AG08395 (cell line): ENCODE measurements around the gene CDH13.

Experiments used
- DNase-seq: peaks from one replicate; pipeline ENCODE4 v3.0.0; 2012; ENCODE audit warnings: mixed read lengths, low spot score

Gene CDH13

DNA sequence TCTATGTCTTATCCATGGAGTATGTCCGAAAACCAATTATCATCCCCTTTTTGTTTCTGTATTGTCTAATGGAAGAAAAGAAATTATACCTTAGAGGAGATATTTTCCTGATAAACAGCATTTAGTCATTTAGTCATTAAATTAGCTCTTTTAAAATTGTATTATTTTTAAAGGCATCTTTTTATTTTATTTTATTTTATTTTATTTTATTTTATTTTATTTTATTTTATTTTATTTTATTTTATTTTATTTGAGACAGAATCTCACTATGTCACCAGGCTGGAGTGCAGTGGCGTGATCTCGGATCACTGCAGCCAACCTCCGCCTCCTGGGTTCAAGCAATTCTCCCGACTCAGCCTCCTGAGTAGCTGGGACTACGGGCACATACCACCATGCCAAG lies 559.1 kb downstream of the CDH13 start:
- no peak for DNase-seq

DNA sequence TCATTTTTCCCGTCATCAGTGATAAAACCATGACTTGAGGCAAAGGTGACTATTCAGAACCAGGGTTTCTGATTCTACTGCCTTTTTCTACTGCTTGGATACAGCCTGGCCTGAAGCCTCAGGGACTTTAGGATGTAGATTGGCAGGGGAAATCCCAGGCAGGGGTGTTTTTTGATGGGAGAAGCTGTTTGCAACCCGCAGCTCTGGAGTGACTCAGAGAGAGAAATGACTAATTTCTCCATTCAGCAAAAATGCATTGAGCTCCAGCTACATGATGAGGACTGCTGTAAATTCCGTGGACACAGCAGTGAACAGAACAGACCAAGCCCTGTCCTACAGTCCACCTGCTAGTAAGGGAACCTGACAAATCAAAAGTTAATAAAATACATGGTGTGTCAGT lies 560.6 kb downstream of the CDH13 start:
- peak; percentile 79 for DNase-seq

DNA sequence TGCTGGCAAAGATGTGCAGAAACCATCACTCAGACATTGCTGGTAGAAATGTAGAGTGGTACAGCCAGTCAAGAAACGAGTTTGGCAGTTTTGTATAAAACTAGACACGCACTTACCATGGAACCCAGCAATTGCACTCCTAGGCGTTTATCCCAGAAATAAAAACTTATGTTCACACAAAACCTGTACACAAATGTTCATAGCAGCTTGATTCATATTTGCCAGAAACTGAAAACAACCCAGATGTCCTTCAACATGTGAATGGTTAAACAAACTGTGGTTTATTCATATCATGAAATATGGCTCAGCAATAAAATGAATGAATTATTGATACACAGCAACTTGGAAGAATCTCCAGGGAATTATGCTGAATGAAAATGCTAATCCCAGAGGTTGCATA lies 570.0 kb downstream of the CDH13 start:
- no peak for DNase-seq

DNA sequence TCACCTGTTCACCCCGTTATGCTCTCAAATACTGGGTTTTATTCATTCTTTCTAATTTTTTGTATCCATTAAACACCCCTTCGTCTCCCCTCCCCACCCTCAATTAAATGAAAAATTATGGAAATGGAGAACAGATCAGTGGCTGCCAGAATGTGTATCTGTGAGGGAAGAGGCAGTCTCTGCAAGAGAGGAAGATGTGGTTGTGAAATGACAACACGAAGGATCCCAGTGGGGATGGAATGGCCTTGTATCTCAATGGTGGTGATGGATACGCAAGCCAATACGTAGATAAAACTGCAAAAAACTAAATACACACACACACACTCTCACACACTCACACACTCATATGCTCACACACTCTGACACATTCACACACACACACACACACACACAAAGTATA lies 570.7 kb downstream of the CDH13 start:
- no peak for DNase-seq

DNA sequence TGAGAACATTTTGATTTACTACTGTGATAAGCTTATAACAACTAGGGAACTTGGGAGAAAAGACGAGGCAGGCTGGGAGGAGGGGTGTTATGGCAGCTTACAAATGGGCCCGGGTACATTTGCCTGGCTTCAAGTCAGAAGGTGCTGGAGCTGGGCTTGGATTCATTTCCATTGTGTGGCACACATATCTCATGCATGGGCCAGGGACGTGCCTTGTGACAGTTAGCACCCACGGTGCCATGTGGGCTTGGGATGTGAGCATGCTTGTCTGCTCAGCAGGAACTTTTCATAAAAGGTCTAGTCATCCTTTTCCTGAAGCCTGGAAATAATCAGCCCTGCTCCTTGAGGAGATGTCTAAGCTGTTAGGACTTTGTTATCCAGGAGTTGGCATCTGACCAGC lies 572.2 kb downstream of the CDH13 start:
- no peak for DNase-seq

DNA sequence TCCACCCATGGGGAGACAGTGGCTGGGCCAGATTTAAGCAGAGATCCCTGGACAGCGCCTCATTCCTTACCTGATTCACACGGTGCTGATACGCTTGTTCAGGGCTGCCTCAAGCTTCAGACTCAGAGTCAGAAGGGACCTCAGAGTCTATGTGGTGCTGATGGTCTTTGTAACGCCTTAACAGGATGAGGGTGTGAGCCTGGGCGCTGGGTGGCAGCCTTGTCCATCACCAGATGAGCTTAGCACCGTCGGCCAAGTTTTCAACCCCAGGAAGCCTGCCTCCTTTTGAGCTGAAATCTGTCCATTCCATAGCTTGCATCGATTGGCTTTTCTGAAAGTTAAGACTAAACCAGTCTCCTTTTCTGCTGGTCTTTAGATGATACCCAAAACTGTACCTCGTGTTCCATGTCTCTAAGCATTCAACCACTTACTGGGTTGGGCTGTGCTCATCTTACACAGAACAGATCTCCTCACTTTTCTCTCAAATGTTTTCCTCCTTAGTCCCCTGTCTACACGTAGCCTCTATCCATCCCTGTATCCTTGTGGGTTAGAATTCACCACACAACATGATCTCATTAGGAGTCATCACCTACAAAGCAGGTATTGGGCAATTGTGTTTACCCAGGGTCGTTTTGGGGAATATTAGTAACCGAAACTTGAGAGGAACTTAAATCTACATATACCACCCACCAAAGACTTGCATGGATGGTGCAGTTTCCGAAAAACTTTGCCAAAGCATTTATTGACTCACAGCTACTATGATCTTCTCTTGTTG lies 573.4 kb downstream of the CDH13 start:
- no peak for DNase-seq

DNA sequence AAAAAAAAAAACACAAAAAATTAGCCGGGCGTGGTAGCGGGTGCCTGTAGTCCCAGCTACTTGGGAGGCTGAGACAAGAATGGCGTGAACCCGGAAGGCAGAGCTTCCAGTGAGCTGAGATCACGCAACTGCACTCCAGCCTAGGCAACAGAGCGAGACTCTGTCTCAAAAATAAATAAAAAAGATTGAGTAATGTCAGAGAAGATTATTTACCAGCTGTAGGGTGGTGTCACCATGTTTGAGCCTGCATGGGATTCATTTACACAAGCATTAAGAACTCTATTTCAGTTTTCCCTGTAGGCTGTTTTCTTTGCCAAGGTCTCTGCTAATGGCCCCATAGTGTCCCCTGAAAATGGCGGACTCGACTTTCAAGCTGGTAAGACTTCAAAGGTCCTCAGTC lies 575.0 kb downstream of the CDH13 start:
- DNase-seq: no peak

DNA sequence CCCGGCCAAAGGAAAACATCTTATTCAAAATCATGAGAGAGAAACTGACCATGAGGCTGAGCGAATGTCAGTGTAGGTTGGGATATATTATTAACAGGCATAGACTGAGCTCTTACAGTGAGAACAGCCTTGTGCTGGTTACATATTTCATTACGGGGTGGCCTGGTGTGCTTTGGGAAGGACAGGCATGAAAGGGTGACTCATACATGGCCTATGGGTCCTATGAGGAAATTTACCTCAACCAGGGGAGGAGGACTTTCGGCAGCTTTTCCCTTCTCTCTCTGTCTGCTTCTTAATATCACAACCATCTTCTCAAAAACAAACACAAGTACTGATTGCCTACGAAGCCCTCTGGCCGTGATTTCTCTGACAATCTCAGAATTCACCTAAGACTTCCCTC lies 579.1 kb downstream of the CDH13 start:
- no peak for DNase-seq

DNA sequence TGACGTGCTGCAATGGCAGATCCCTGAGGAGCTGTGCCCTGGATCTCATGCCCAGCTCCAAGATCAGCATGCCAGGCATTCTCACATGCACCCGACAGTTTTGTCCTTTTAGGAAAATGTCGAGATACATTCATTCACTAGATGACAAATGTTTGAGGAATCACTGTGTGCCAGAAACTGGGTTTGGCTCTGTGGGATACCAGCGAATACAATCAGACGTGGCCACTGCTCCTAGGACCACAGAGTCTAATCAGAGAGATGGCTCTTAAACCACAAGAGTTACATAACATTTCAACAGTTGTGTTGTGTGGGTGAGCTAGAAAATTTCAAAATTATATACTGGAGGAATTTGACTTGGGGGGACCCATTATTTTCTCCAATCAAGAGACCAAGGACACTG lies 579.7 kb downstream of the CDH13 start:
- DNase-seq: no peak

DNA sequence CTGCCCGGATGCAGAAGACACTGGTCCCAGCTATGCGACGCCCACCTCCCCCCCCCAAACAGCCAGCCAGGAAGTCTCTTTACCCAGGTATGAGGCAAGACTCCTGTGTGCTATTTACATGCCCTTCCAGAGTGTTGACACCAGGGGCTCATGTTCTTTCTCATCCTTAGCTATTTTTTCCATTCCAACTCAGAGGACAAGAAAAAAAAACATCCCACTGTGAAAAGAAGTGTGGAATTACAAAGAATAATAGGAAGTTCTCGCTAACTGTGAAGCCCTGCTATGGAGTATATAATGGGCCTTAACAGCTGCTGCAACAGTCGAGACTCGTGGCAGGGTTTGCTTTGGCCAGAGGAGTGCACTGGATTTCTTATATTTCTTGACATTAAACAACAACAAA lies 584.9 kb downstream of the CDH13 start:
- no peak for DNase-seq

DNA sequence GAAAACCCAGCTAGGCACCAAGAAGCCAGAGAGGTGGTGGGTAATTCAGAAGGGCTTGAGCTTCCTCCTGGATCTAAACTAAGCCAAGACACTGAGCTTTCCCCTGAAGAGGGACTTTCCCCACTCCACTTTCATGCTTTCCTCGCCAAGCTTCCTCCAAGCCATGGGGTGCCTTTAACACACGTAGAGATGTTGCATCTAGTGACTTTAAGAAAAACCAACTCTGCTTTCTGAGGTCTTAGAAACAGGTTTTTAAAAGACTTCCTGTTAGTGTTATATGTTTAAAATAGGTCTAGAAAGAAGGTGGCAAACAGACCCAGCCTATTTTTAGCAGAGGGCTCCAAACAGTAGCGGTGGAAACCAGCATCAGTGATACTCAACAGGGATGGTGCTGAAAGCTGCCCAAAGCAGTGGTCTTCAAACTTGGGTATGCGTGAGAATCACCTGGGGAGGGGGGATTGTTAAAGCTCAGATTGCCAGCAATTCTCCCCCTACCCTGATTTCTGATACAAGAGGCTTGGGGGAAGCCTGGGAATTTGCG lies 585.6 kb downstream of the CDH13 start:
- no peak for DNase-seq

DNA sequence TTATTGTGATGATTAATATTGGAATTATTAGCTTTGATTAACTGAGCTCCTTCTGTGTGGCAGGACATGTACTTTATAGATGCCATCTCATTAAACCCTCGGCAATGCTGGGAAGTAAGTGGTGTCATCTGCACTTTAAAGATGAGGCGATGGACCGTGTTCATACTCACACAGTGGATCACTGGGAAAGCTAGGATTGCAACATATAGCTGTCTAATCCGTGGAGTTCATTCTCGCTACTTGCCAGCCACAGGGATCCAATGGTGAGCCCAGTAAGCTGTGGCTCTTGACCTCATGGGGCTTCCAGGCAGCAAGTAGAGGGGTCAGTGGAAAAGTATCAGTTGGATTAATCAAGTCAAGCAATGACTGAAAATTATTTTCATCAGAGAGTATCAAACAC lies 587.9 kb downstream of the CDH13 start:
- DNase-seq: no peak

DNA sequence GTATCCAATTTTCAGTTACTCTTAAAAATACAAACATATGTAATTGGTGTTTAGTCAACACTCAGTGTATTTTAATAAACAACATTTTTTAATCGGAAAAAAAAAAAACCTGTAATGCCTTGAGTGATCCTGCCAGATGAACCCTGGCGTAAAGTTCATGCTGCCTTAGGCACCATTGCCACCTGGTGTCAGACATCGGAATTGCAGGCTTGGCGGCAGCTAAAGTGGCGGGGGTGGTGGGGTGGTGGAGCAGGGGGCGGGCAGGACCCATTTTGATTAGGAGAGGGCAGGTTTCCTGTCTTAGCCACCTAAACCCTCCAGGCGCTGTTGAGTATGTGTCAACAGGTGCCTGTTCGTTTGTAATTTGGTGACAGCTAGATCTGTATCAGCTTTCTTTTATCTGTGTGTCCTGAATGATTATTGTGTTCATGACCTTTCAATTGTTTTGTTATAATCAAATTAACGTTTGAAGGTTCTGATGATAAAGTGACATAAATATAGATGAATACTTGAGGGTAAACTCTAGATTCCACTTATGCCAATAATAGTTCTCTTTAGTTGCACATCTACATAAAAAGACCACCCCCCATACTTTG lies 588.7 kb downstream of the CDH13 start:
- DNase-seq: peak; percentile 31

DNA sequence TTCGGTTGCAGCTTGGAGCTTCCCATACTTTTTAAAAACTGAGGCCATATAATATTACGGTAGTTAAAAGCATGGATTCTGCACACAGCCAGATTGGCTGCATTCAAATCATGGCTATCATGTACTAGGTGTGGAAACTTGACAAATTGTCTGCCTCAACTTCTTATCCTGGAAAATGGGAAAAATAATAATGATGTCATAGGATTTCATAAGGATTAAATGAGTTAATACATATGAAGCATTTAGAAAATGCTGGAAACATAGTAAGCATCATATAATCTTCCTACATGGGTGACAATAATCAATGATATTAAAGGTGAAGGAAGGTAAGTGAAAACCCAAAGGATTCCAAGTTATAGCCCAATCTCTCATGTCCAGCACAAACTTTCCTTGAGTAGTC lies 592.5 kb downstream of the CDH13 start:
- DNase-seq: no peak

DNA sequence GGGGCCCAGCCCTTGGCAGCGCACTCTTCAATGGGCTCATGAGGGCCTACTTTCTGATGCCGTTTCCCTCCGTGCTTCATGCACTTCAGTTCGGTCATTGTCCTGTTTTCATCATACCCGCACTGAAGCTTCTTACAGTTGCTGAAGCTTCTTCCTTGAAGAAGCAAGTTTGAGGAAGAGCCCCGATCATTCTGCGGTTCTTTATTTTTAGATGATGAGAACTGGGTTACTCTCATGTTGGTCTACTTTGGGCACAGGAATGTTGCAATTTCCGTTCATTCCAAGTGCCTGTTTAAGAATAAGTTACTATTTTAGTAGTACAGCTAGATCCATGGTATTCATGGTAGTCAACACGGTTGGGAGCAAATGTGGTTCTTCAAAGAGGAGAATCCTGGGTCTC lies 593.3 kb downstream of the CDH13 start:
- no peak for DNase-seq

DNA sequence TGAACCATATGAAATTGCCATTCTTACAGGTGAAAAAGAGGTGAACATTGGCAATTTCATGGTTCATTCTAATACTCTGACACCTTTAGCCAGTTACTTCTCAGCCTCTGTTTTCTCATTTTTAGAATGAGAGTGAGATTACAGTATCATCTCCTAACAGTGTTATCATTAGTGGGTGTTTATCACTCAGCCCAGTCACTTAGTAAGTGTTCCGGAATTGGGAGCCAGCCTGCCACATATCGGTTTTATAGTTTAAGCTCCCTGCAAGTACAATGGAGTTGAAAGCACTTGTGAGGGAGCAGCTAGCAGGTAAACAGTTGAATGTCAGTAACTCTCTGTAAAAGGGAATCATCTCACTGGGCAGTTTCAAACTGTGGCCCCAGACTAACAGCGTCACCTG lies 597.9 kb downstream of the CDH13 start:
- no peak for DNase-seq

DNA sequence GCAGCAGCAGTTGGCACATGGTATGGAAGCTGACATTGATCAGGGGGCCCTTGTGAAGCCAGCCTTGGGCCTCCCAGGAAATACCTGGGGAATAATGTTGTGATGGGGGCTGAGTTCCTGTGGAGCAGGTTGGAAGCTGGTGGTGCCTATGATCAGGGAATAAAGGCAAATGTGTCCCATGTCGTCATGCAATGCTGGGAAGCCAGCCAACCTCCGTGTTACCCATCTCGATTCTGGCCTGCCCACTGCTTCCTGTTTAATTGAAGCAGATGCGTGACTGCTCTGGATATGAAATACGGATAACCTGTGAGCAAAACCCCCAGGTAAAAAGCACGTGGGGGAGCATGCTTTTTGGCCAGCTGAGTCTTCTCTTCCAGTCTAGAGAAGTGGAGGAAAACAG lies 600.6 kb downstream of the CDH13 start:
- DNase-seq: no peak

DNA sequence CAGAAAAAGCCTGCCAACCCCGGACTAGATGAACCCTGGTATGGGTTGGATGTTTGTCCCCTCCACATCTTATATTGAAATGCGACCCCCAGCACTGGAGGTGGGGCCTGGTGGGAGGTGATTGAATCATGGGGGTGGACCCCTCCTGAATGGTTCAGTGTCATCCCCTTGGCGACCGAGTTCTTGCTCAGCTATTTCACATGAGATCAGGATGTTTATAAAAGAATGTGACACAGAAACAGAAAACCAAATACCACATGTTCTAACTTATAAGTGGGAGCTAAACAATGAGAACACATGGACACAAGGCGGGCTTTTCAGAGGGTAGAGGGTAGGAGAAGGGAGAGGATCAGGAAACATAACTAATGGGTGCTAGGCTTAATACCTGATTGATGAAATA lies 605.0 kb downstream of the CDH13 start:
- no peak for DNase-seq

DNA sequence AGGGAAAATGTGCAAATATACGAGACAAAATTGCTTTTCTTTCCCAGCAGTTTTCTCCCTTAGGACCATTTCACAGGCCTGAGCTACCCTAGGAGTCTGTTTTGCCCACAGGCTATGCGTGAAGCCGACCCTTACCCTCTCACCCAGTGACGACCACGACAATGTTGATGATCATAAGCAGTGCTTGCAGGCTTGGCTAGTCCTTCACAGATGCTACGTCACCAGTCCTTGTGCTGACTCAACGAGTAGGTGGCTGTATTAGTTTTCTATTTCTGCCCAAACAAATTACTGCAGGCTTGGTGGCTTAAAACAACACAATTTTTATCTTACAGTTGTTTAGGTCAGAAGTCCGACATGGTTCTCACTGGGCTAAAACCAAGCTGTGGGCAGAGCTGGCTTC lies 606.4 kb downstream of the CDH13 start:
- no peak for DNase-seq

DNA sequence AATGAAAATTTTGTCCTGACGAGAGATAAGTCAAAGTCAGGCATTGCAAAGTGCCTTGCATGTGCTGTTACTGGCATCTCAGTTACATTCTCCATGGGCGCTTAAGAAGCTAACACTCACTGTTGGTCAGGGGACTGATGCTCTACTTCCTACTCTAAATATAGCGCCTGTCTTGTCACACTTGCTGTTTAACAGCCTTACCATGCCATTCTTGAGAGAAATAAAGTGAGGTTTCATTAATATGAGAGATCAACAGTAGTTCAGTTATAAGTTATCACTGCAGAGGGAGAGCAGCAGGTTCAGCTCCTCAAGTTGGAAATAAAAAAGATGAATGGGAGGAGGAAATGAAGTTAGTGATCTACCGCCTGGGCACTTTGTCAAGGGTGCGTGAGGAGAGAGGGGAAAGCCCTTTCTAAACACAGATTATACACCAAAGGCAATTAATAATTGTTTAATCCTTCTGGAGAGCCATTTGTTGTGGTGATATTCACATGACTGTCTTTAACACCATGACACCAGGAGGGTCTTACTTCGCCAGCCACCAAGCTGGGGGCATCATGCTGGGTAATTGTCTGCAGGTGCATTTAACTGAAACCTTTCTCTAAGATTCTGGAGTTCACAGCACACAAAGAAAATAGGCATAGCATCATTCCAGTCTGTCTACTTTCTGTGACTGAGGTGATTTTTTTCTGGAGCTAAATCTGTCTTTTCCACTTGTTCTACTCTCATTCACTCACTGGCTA lies 612.4 kb downstream of the CDH13 start:
- DNase-seq: no peak

DNA sequence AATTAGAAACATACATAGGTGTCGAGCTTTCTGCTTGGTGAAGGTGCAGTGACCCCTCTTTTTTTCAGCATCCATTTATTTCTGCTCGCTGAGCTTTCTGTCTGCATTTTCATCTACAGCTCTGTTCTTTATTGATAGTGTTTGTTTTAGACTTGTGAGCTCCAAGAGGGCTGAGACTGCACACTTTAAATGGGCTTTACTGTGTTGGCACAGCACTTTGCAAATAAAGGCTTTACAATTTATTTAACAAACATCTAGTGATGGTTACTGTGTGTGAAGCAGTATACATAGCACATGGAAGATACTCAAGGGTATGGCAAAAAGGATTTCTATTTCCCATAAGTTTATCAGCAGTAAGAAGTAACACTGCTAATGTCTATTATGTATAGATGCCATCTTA lies 617.3 kb downstream of the CDH13 start:
- no peak for DNase-seq

DNA sequence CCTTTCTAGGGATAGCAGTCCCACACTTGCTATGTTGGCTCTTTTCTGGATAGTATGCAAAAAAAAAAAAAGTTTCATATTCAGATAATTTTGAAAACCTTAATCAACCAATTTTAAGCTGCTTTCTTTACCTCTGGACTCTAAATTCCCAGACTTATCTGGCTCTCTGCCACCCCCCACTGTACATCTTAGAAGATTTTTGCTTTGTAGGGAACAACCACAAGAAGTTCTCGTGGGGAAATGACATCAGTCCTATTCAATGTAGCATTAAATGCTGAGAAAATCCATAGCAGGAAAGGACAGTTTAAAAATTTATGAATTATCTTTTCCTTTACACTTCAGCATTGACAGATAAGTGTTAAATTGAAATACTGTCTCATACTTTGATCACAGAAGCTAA lies 618.3 kb downstream of the CDH13 start:
- no peak for DNase-seq

DNA sequence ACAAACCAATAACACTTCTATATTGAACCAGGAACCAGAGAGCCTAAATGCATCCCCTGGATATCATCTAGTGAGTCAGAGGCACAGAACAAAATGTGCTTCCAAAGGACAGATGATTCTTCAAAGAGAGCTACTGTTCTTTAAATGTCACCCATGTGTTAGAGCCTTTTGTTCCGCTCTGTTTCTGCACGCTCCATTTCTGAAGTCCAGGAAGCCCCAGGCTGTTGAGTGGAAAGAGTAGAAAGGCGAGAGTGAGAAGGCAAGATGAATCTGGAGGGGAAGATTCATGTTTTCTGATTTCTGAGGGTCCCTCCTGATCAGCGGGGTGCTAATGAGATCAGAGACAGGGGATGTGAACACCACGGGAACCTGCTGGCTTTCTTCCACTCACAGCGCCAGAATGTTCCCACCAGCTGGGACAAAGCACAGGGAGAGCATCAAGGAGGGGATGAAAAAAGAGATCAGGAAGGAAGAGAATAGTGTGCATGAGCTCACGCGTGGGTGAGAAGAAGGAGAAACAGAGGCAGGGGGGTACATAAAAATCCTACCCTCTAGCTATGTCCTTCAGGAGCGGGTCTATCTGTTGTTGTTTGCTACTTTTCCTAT lies 621.1 kb downstream of the CDH13 start:
- DNase-seq: no peak
